ENCODE data around the gene TP53RK.

The TP53RK gene

DNA sequence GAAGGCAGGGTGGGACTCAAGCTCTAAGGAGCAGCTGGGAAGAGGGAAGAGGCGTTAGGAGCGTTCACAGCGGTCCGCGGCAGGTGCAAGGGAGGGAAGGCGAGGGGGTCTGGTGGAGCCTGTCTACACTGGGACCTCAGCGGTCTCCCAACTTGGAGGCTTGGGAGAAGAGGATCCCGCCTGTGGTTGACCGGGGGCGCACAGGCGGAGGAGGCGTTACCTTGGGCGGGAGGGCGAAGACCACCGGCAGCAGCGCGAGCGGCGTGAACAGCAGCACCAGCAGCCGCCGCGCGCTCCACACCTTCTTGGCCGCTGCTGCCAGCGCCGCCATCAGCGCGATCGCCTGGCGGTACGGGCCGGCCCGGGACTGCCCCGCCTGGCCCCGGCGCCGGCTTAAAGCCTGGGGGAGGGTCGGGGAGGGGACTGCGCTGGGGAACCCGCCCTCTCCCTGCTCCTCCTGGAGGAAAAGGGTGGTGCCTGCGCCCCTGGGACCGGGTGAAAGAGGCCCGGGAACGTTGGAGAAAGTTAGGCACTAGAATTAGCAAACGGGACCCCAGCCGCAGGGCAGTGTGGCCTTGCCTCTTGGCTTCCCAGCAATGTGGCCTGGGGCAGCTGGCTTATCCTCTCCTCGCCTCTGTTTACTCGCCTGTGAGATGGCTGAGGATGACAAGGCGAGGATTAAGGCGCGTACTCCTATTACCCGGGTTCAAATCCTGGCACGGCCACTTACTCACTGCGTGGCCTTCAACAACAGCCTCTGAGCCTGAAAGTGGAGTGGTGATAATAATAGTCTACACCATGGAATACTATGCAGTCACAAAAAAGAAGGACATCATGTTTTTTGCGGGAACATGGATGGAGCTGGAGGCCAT lies 37.9 kb downstream of the TP53RK start, which contains the start of gene SLC13A3:
SLC13A3 (minus strand) TSS at position 369 of the 872 bp plus-strand sequence; CDS start at position 331, 38 bp downstream.
- Histone ChIP-seq H3K4me1 (ENCODE audit: control insufficient read depth in 1 of 2, insufficient read depth in 2 of 2, low read length in 2 of 2) (peaks cover 0 to 7% of the 10 kb centered on the region in 2 donors), H3K4me3 (ENCODE audit: low read depth in 1 of 2, low read length in 2 of 2) (peak within 1 kb of the TSS in 1 of 2 donors; percentile 54), H3K9me3 (ENCODE audit: control insufficient read depth in 1 of 2, low read length in 2 of 2) (no peaks in the 10 kb centered on the region), H3K27ac (ENCODE audit: low read length) (no peak within 1 kb of the TSS), H3K27me3 (ENCODE audit: low read depth, low read length) (no peaks in the 10 kb centered on the region), H3K36me3 (ENCODE audit: control insufficient read depth in 1 of 2, insufficient read depth in 2 of 2, low read length in 2 of 2) (no peaks in the 10 kb centered on the region)

DNA sequence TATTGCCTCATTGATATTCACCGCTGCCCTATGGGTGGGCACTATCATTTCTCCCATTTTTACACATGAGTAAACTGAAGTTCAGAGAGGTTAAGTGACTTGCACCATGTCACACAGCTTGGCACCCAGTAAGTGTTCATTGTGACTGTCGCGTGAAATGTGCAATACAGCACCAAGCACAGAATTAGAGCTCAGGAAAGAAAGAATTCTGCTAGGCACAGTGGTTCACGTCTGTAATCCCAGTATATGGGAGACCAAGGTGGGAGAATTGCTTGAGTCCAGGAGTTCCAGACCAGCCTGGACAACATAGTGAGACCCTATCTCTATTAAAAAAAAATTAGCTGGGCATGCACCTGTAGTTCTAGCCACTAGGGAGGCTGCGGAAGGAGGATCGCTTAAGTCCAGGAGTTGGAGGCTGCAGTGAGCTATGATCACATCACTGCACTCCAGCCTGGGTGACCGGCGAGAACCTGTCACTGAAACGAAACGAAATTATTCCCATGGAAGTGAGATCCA lies 38.6 kb downstream of the TP53RK start:
- Histone ChIP-seq H3K4me3 (ENCODE audit: low read depth in 1 of 2, low read length in 2 of 2) (peak overlapping the region in 1 of 2 donors; percentile 54), H3K36me3 (ENCODE audit: control insufficient read depth in 1 of 2, insufficient read depth in 2 of 2, low read length in 2 of 2) (no peaks in the 10 kb centered on the region), H3K27me3 (ENCODE audit: low read depth, low read length) (no peaks in the 10 kb centered on the region), H3K4me1 (ENCODE audit: control insufficient read depth in 1 of 2, insufficient read depth in 2 of 2, low read length in 2 of 2) (peaks cover 0 to 7% of the 10 kb centered on the region in 2 donors), H3K27ac (ENCODE audit: low read length) (no peak overlapping the region), H3K9me3 (ENCODE audit: control insufficient read depth in 1 of 2, low read length in 2 of 2) (no peaks in the 10 kb centered on the region)

DNA sequence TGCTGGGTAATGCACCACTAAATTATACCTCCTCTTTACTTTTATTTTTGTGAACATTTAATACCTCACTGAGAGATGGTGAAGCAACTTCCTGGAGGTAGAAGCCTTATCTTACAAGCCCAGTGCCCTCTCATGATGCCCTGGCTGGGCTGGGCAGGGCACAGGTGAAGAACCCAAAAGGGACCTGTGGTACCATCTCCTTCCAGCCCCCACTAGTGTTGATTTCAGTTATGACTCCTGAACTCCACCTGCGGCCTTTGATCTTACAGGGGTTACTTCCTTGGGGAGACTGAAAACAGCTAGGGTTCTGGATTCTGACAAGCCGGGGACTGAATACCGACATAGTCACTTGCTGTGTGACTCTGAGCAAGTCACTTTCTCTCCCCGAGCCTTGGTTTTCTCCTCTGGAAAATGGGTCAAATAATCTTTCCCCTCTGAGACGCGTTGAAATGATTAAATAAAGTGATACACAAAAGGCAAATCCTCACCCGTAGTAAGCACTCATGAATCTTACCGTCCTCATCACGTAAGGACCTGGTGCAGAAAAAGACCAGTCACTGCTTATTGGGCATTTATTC lies 39.2 kb downstream of the TP53RK start:
- Histone ChIP-seq H3K4me1 (ENCODE audit: control insufficient read depth in 1 of 2, insufficient read depth in 2 of 2, low read length in 2 of 2) (peaks cover 0 to 7% of the 10 kb centered on the region in 2 donors), H3K4me3 (ENCODE audit: low read depth in 1 of 2, low read length in 2 of 2) (no peak overlapping the region), H3K9me3 (ENCODE audit: control insufficient read depth in 1 of 2, low read length in 2 of 2) (no peaks in the 10 kb centered on the region), H3K27me3 (ENCODE audit: low read depth, low read length) (no peaks in the 10 kb centered on the region), H3K27ac (ENCODE audit: low read length) (no peak overlapping the region), H3K36me3 (ENCODE audit: control insufficient read depth in 1 of 2, insufficient read depth in 2 of 2, low read length in 2 of 2) (no peaks in the 10 kb centered on the region)

DNA sequence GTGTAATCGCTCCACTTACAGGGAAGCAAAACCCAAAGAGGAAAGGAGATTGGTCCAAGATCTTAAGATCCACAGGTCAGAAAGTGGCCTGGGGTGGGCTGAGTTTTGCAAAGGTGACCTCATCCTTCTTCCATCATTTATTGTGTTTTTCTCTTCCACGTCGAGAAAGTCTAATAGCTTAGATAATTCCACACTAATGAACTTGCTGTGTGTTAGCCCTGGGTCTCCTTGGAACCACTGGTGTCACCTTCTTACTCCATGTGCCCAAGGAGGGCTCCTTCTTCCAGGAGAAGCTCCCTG lies 39.6 kb downstream of the TP53RK start:
- Histone ChIP-seq H3K4me1 (ENCODE audit: control insufficient read depth in 1 of 2, insufficient read depth in 2 of 2, low read length in 2 of 2) (peaks cover 0 to 7% of the 10 kb centered on the region in 2 donors), H3K4me3 (ENCODE audit: low read depth in 1 of 2, low read length in 2 of 2) (no peak overlapping the region), H3K9me3 (ENCODE audit: control insufficient read depth in 1 of 2, low read length in 2 of 2) (no peaks in the 10 kb centered on the region), H3K36me3 (ENCODE audit: control insufficient read depth in 1 of 2, insufficient read depth in 2 of 2, low read length in 2 of 2) (no peaks in the 10 kb centered on the region), H3K27me3 (ENCODE audit: low read depth, low read length) (no peaks in the 10 kb centered on the region), H3K27ac (ENCODE audit: low read length) (no peak overlapping the region)

DNA sequence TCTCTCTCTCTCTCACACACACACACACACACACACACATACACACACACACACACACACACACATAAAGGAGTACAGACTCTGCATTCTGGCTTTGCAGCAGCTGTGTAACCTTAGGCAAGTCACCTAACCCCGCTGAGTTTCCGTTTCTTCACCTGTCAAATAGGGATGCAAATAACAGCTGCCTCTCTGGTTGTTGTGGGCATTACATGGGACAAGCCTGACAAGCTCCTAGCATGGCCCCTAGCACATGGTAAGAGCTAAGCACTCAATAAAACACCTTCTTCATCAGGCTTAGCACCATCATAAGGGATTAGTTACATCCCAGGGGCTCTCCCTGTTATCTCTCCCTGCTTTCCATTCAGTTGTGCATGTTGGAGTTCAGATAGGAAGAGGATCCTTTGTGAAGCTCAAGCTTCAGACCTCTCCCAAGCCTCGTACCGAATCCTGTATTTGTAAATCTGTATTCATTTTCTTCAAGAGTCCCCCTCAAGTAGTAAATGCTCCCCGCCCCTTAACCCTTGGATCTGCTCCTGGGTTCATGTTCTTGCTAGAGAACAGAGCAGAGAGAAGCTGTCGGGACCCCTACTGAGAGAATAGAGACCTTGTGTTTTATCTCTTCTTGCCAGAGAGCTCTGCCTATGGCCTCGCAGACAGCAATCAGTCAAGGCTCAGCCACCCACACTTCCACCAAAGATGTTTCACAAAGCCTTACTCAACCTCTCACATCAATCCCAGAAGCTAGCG lies 40.2 kb downstream of the TP53RK start:
- H3K27ac ChIP-seq (ENCODE audit: low read length): no peak overlapping the region
- no peak overlapping the region for H3K4me3 ChIP-seq (ENCODE audit: low read depth in 1 of 2, low read length in 2 of 2)
- no peaks in the 10 kb centered on the region for H3K27me3 ChIP-seq (ENCODE audit: low read depth, low read length)

DNA sequence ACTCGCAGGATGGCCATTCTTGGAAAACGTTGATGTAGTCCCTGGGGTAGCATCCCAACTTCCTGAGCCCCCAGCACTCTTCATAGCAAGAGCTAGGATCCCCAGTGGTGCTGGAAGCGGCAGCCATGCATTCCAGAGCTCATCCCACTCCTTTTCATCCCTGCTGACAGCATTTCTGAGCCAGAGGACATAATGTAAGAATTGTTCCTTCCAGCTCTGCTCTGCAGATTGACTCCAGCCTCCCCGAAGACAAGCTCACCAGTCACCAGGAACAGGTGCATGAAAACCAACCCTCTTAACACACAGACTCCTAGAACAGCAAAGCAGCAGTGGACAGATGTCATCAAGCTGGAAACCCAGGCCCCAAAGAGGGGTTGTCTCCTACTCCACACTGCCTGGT lies 41.8 kb downstream of the TP53RK start:
- Histone ChIP-seq H3K9me3 (ENCODE audit: control insufficient read depth in 1 of 2, low read length in 2 of 2) (no peaks in the 10 kb centered on the region), H3K27ac (ENCODE audit: low read length) (no peak overlapping the region), H3K4me3 (ENCODE audit: low read depth in 1 of 2, low read length in 2 of 2) (no peak overlapping the region), H3K36me3 (ENCODE audit: control insufficient read depth in 1 of 2, insufficient read depth in 2 of 2, low read length in 2 of 2) (no peaks in the 10 kb centered on the region), H3K27me3 (ENCODE audit: low read depth, low read length) (no peaks in the 10 kb centered on the region), H3K4me1 (ENCODE audit: control insufficient read depth in 1 of 2, insufficient read depth in 2 of 2, low read length in 2 of 2) (peaks cover 0 to 7% of the 10 kb centered on the region in 2 donors)

More for the DNA sequence above, 40.2 kb downstream of the TP53RK start:
- Histone ChIP-seq H3K36me3 (ENCODE audit: control insufficient read depth in 1 of 2, insufficient read depth in 2 of 2, low read length in 2 of 2) (no peaks in the 10 kb centered on the region), H3K4me1 (ENCODE audit: control insufficient read depth in 1 of 2, insufficient read depth in 2 of 2, low read length in 2 of 2) (peaks cover 0 to 7% of the 10 kb centered on the region in 2 donors), H3K9me3 (ENCODE audit: control insufficient read depth in 1 of 2, low read length in 2 of 2) (no peaks in the 10 kb centered on the region)

DNA sequence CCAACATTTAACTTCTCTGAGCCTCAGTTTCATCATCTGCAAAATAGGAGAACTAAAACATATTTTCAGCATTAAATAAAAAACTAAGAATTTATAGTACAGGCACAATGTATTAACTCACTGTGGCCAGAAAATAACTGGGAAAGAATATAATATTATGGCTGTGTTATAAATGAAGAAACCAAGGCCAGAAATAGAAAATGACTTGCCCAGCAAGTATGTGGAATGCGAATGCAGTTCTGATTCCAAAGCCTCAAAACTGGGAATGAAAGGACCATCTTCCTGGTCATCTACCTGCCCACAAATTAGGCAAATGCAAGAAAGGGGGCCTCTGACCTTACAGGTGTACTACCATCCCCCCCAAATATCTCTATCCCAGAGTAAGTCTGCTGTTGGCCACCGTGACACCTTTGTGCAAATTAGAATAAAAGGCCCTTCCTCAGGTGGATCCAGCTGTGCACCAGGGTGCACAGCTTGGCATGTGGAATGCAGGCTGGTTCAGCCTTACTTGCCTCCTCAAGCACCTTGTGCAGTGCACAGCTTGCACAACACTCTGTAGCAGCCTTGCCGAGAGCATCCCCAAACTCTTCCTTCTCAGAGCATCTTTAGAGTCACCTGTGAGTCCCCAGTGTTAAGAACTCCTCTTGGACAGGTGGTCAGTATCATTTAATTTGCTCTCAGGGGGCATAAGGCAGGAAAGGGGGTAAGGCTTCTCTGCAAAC lies 42.4 kb downstream of the TP53RK start:
- no peaks in the 10 kb centered on the region for H3K9me3 ChIP-seq (ENCODE audit: control insufficient read depth in 1 of 2, low read length in 2 of 2)
- H3K27me3 ChIP-seq (ENCODE audit: low read depth, low read length): no peaks in the 10 kb centered on the region
- H3K4me1 ChIP-seq (ENCODE audit: control insufficient read depth in 1 of 2, insufficient read depth in 2 of 2, low read length in 2 of 2): peaks cover 0 to 7% of the 10 kb centered on the region in 2 donors
- H3K36me3 ChIP-seq (ENCODE audit: control insufficient read depth in 1 of 2, insufficient read depth in 2 of 2, low read length in 2 of 2): no peaks in the 10 kb centered on the region
- no peak overlapping the region for H3K27ac ChIP-seq (ENCODE audit: low read length)
- H3K4me3 ChIP-seq (ENCODE audit: low read depth in 1 of 2, low read length in 2 of 2): no peak overlapping the region

DNA sequence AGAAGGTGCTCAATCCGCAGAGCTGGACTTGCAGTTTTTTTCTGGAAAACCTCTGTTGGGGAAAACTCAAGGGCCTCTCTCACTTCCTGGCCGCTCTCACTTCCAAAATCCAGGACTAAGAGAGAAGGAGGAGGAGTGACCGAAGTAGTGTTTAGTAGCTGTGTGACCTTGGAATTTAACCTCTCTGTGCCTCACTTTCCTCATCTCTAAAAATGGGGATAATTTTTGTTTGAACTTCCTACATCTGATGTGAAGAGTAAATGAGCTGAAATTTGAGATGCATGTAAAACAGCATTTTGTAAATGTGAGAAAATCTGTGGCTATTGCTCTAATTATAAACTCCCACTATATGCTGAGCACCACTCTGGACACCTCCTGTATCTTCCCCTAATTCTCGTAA lies 43.1 kb downstream of the TP53RK start:
- H3K4me3 ChIP-seq (ENCODE audit: low read depth in 1 of 2, low read length in 2 of 2): no peak overlapping the region
- H3K27me3 ChIP-seq (ENCODE audit: low read depth, low read length): no peaks in the 10 kb centered on the region
- H3K36me3 ChIP-seq (ENCODE audit: control insufficient read depth in 1 of 2, insufficient read depth in 2 of 2, low read length in 2 of 2): no peaks in the 10 kb centered on the region
- H3K27ac ChIP-seq (ENCODE audit: low read length): no peak overlapping the region
- H3K4me1 ChIP-seq (ENCODE audit: control insufficient read depth in 1 of 2, insufficient read depth in 2 of 2, low read length in 2 of 2): peaks cover 0 to 3% of the 10 kb centered on the region in 2 donors
- H3K9me3 ChIP-seq (ENCODE audit: control insufficient read depth in 1 of 2, low read length in 2 of 2): no peaks in the 10 kb centered on the region

DNA sequence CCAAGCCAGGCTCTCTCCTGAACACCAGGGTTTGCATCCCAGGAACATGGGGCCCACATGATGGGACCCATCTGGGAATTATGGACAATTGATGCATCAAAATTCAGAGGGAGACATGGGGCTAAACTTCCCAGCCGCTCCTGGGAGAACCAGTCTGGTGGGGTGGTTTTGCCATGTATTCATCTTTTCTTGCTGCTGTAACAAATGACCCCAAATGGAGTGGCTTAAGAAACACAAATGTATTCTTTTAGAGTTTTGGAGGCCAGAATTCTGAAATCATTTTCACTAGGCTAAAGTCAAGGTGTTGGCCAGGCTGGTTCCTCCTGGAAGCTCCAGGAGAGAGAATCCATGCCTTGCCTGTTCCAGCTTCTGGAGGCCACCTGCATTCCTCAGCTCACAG lies 44.5 kb downstream of the TP53RK start:
- Histone ChIP-seq H3K4me1 (ENCODE audit: control insufficient read depth in 1 of 2, insufficient read depth in 2 of 2, low read length in 2 of 2) (no peaks in the 10 kb centered on the region), H3K4me3 (ENCODE audit: low read depth in 1 of 2, low read length in 2 of 2) (no peak overlapping the region), H3K36me3 (ENCODE audit: control insufficient read depth in 1 of 2, insufficient read depth in 2 of 2, low read length in 2 of 2) (no peaks in the 10 kb centered on the region), H3K9me3 (ENCODE audit: control insufficient read depth in 1 of 2, low read length in 2 of 2) (no peaks in the 10 kb centered on the region), H3K27ac (ENCODE audit: low read length) (no peak overlapping the region), H3K27me3 (ENCODE audit: low read depth, low read length) (no peaks in the 10 kb centered on the region)

DNA sequence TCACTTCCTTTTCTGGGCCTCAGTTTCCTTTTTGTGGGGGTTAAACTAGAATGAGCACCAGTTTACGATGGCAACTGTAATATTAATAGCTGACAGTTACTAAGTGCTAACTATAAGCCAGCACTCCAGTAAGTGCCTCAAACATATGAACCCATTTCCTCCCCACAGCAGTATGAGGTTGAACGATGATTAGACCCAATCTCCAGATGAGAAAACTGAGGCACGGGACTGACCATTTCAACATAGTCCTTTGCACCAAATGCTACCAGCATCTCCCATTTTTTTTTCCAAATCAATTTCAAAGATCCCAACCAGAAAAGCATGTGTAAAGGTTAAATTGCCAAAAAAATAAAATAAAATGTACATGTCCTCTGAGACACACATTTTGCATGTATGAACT lies 45.1 kb downstream of the TP53RK start:
- H3K9me3 ChIP-seq (ENCODE audit: control insufficient read depth in 1 of 2, low read length in 2 of 2): no peaks in the 10 kb centered on the region
- H3K27ac ChIP-seq (ENCODE audit: low read length): no peak overlapping the region
- no peaks in the 10 kb centered on the region for H3K27me3 ChIP-seq (ENCODE audit: low read depth, low read length)
- H3K4me3 ChIP-seq (ENCODE audit: low read depth in 1 of 2, low read length in 2 of 2): no peak overlapping the region
- H3K4me1 ChIP-seq (ENCODE audit: control insufficient read depth in 1 of 2, insufficient read depth in 2 of 2, low read length in 2 of 2): no peaks in the 10 kb centered on the region
- no peaks in the 10 kb centered on the region for H3K36me3 ChIP-seq (ENCODE audit: control insufficient read depth in 1 of 2, insufficient read depth in 2 of 2, low read length in 2 of 2)

DNA sequence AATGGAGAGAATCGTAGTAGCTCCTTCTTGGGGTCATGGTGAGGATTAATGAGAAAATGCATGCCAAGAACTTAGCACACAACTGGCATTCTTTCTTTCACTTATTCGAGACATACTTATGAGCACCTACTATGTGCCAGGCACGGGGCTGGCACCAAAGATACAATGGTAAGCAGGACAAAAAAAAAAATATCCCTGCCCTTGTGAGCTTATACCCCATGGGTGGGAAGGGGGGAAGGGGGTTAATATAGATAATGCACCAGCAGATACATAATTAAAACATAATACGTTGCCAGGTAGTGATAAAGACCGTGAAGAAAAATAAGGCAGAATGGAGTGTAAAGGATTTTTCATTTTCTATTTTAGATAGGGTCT lies 46.3 kb downstream of the TP53RK start:
- Histone ChIP-seq H3K4me3 (ENCODE audit: low read depth in 1 of 2, low read length in 2 of 2) (no peak overlapping the region), H3K27ac (ENCODE audit: low read length) (no peak overlapping the region), H3K4me1 (ENCODE audit: control insufficient read depth in 1 of 2, insufficient read depth in 2 of 2, low read length in 2 of 2) (no peaks in the 10 kb centered on the region), H3K36me3 (ENCODE audit: control insufficient read depth in 1 of 2, insufficient read depth in 2 of 2, low read length in 2 of 2) (no peaks in the 10 kb centered on the region), H3K27me3 (ENCODE audit: low read depth, low read length) (no peaks in the 10 kb centered on the region), H3K9me3 (ENCODE audit: control insufficient read depth in 1 of 2, low read length in 2 of 2) (no peaks in the 10 kb centered on the region)
